ENCODE results near the gene EPB41L3. TPM values are rescaled to one million over a fixed set of nuclear protein-coding genes. Genes with fewer than 3 reads are reported as not detected.
A peak's percentile ranks its signal among the peaks of the same experiment; 100 is the strongest.
"Not testable (repeated sequence)": the region's sequence is repeated elsewhere in the genome, so short reads cannot be mapped to it uniquely, and the experiment has no call there.

Gene EPB41L3
- total RNA-seq, 1 donor from 2014 or later: 90.9 TPM

GRCh38 chr18:5582076-5582475 is 38.3 kb upstream of the EPB41L3 start:
- no peak for DNase-seq (ENCODE audit: low spot score in 2 of 2)
- no peaks in the 10 kb centered on the region for H3K36me3 ChIP-seq
- intact Hi-C loops (cut with DNase I): no loop called here
- no peaks in the 10 kb centered on the region for H3K27me3 ChIP-seq
- no peaks in the 10 kb centered on the region for H3K9me3 ChIP-seq
- H3K4me1 ChIP-seq: no peaks in the 10 kb centered on the region
- no peak overlapping the region for H3K4me3 ChIP-seq
- no peak for TF ChIP-seq CTCF (IDR thresholded peaks at IDR 0.05)
- peak overlapping the region in 1 of 2 donors; percentile 32 for H3K27ac ChIP-seq

- no peaks in the 10 kb centered on the region for H3K9me3 ChIP-seq
- no peaks in the 10 kb centered on the region for H3K4me1 ChIP-seq
- no peak for TF ChIP-seq CTCF (IDR thresholded peaks at IDR 0.05)
- DNase-seq (ENCODE audit: low spot score in 2 of 2): no peak
- no peak overlapping the region for H3K4me3 ChIP-seq
- H3K27ac ChIP-seq: no peak overlapping the region
- H3K36me3 ChIP-seq: no peaks in the 10 kb centered on the region
- no peaks in the 10 kb centered on the region for H3K27me3 ChIP-seq
- intact Hi-C loops (cut with DNase I): no loop called here
Measured at GRCh38 chr18:5574843-5575242, 31.0 kb upstream of the EPB41L3 start.

GRCh38 chr18:5571666-5572065 is 27.9 kb upstream of the EPB41L3 start:
- no peak for DNase-seq (ENCODE audit: low spot score in 2 of 2)
- Histone ChIP-seq H3K36me3 (no peaks in the 10 kb centered on the region), H3K27ac (no peak overlapping the region), H3K4me1 (no peaks in the 10 kb centered on the region), H3K27me3 (no peaks in the 10 kb centered on the region), H3K9me3 (no peaks in the 10 kb centered on the region), H3K4me3 (no peak overlapping the region)
- intact Hi-C loops (cut with DNase I): no loop called here
- no peak for TF ChIP-seq CTCF (IDR thresholded peaks at IDR 0.05)

- intact Hi-C loops (cut with DNase I): not testable (repeated sequence)
Measured at GRCh38 chr18:5570613-5571012, 26.8 kb upstream of the EPB41L3 start.

GRCh38 chr18:5568416-5568815 is 24.6 kb upstream of the EPB41L3 start:
- Histone ChIP-seq H3K4me3 (no peak overlapping the region), H3K4me1 (no peaks in the 10 kb centered on the region), H3K36me3 (no peaks in the 10 kb centered on the region), H3K27ac (no peak overlapping the region), H3K27me3 (no peaks in the 10 kb centered on the region), H3K9me3 (no peaks in the 10 kb centered on the region)
- intact Hi-C loops (cut with DNase I): no loop called here
- no peak for DNase-seq (ENCODE audit: low spot score in 2 of 2)
- no peak for TF ChIP-seq CTCF (IDR thresholded peaks at IDR 0.05)

More at GRCh38 chr18:5570613-5571012, 26.8 kb upstream of the EPB41L3 start:
- H3K4me3 ChIP-seq; DNase-seq (ENCODE audit: low spot score in 2 of 2); H3K36me3 ChIP-seq; H3K27me3 ChIP-seq; H3K9me3 ChIP-seq; H3K4me1 ChIP-seq; H3K27ac ChIP-seq: not testable (repeated sequence)

- no peaks in the 10 kb centered on the region for H3K9me3 ChIP-seq
- TF ChIP-seq CTCF (IDR thresholded peaks at IDR 0.05): no peak
- H3K27ac ChIP-seq: no peak overlapping the region
- intact Hi-C loops (cut with DNase I): no loop called here
- no peaks in the 10 kb centered on the region for H3K36me3 ChIP-seq
- no peak for DNase-seq (ENCODE audit: low spot score in 2 of 2)
- H3K4me1 ChIP-seq: no peaks in the 10 kb centered on the region
- no peaks in the 10 kb centered on the region for H3K27me3 ChIP-seq
- no peak overlapping the region for H3K4me3 ChIP-seq
Measured at GRCh38 chr18:5558851-5559250, 15.1 kb upstream of the EPB41L3 start.
